Psoas muscle (tissue), 8 donors: ENCODE results near the gene RAB31. TPM values are rescaled to one million over a fixed set of nuclear protein-coding genes. Genes with fewer than 3 reads are reported as not detected.

Experiments used
- ATAC-seq, 4 donors: fragments of 200-7000 bp; cut with Tn5 transposase; one replicate each; pipeline ENCODE4 v1.9.1; 2020; ENCODE audit warnings: moderate library complexity in 3 of 4, mild to moderate bottlenecking in 2 of 4
- DNase-seq, 2 donors: peaks; one replicate each; pipeline ENCODE4 v3.0.0-alpha.2; 2020
- H3K27ac ChIP-seq: fragments of 200-600 bp; one replicate; pipeline ENCODE4 v1.8.0; 2022
- H3K27me3 ChIP-seq, 3 donors: fragments of 200-600 bp in 1 of 3; one replicate each; pipeline versions ENCODE4 v1.6.1 to v1.8.0; 2013 to 2022; ENCODE audit warnings: low read length in 2 of 3, mild to moderate bottlenecking in 2 of 3, moderate library complexity in 1 of 3; ENCODE audit not compliant: insufficient read depth in 3 of 3
- H3K36me3 ChIP-seq, 2 donors: fragments of 200-600 bp in 1 of 2; one replicate each; pipeline versions ENCODE4 v1.6.1 to v1.8.0; 2013 to 2022; ENCODE audit warnings: low read depth in 1 of 2, mild to moderate bottlenecking in 1 of 2, moderate library complexity in 1 of 2; ENCODE audit not compliant: insufficient read depth in 1 of 2
- H3K4me1 ChIP-seq: fragments of 200-600 bp; one replicate; pipeline ENCODE4 v1.8.0; 2022
- H3K4me3 ChIP-seq: fragments of 200-600 bp; one replicate; pipeline ENCODE4 v1.8.0; 2022; ENCODE audit warnings: mild to moderate bottlenecking
- H3K9me3 ChIP-seq: fragments of 200-600 bp; one replicate; pipeline ENCODE4 v1.8.0; 2022
- WGBS, 3 donors: extraction: QIAGEN DNeasy Blood & Tissue Kit; methylation state at CpG; one replicate each; pipeline versions ENCODE4 v1.1.6 to v1.1.7; 2013; 5-methylcytosine and 5-hydroxymethylcytosine counted together
- intact Hi-C, 2 donors: fragments of 100-400 bp; cut with DNase I; formaldehyde crosslinking; loops; one replicate each; pipeline versions ENCODE4 v1.11.0 to v1.14.2; 2022
- polyA plus RNA-seq, 3 donors: library from polyadenylated mRNA; stranded (reverse); fragments of 200-250 nt; gene quantifications; one replicate each; pipeline ENCODE4 v1.2.3, GENCODE V29; 2013
- total RNA-seq, 4 donors: library from RNA; stranded (reverse); fragmentation: NEBNext Ultra II Directional in 2 of 4; extraction: Animal tissue kit (Norgen Biotek cat#: 25700) in 2 of 4; gene quantifications; one replicate each; pipeline versions ENCODE4 v1.2.1 to v1.2.4, GENCODE V29; 2021 to 2023
- TF ChIP-seq, protein P1 (sequence below): fragments of 200-600 bp; IDR thresholded peaks from one replicate; pipeline ENCODE4 v1.8.0; 2022; ENCODE audit warnings: antibody characterized with exemption
- donor health status: healthy with polysubstance abuse.
- donor health status: DM: no; HTN: no; CAD: no; lungs with moderate emphysema.
- donor health status: Bipolar disorder and iron deficiency.
- donor health status: healthy.
- donor health status: DM: yes; HTN: yes; CAD: no.
- donor health status: DM: no; HTN: no; CAD: no.
- donor health status: DM: no; HTN: no; CAD: no.
- donor health status: DM: yes; HTN: yes; CAD: no.

Gene RAB31
- total and polyA plus RNA-seq, 7 donors, result 2.2 to 8.9 (median 5.3) TPM

- Histone ChIP-seq H3K36me3 (no peaks in the 10 kb centered on the region), H3K4me1 (peaks cover 12% of the 10 kb centered on the region), H3K9me3 (no peaks in the 10 kb centered on the region), H3K27ac (no peak overlapping the region), H3K27me3 (no peaks in the 10 kb centered on the region), H3K4me3 (no peak overlapping the region)
- intact Hi-C loops, result loop anchor here in 1 of 2 donors (5.0 kb wide), 2 partner anchors 66 to 89 kb away; no protein-coding TSS in a partner anchor
- 39 to 48% (median 41%) methylated on average over 9 of the region's 9 CpGs for WGBS, 3 donors
- ATAC-seq (peak; percentile 39 to 65 (median 64)), DNase-seq (no peak)
- TF ChIP-seq, protein P1, sequence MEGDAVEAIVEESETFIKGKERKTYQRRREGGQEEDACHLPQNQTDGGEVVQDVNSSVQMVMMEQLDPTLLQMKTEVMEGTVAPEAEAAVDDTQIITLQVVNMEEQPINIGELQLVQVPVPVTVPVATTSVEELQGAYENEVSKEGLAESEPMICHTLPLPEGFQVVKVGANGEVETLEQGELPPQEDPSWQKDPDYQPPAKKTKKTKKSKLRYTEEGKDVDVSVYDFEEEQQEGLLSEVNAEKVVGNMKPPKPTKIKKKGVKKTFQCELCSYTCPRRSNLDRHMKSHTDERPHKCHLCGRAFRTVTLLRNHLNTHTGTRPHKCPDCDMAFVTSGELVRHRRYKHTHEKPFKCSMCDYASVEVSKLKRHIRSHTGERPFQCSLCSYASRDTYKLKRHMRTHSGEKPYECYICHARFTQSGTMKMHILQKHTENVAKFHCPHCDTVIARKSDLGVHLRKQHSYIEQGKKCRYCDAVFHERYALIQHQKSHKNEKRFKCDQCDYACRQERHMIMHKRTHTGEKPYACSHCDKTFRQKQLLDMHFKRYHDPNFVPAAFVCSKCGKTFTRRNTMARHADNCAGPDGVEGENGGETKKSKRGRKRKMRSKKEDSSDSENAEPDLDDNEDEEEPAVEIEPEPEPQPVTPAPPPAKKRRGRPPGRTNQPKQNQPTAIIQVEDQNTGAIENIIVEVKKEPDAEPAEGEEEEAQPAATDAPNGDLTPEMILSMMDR, result peak; percentile 34
Observed at GRCh38 chr18:9683418-9684396, 24.4 kb upstream of the RAB31 start.

GRCh38 chr18:9684881-9685614 lies 23.1 kb upstream of the RAB31 start:
- 30 to 37% (median 30%) methylated on average over 9 of the region's 9 CpGs for WGBS, 3 donors
- no peak overlapping the region for H3K4me3 ChIP-seq

GRCh38 chr18:9685615-9685890 lies 22.5 kb upstream of the RAB31 start:
- Histone ChIP-seq H3K4me1 (peaks cover 12% of the 10 kb centered on the region), H3K27ac (peak overlapping the region; percentile 30), H3K9me3 (no peaks in the 10 kb centered on the region), H3K4me3 (no peak overlapping the region), H3K27me3 (no peaks in the 10 kb centered on the region), H3K36me3 (no peaks in the 10 kb centered on the region)
- ATAC-seq, result no peak
- DNase-seq, result no peak
- intact Hi-C loops, result no loop called here
- TF ChIP-seq, protein P1, result no peak
- WGBS, 3 donors, result 81 to 94% (median 83%) methylated on average over 4 of the region's 4 CpGs

More at GRCh38 chr18:9684881-9685614, 23.1 kb upstream of the RAB31 start:
- H3K9me3 ChIP-seq, result no peaks in the 10 kb centered on the region
- H3K4me1 ChIP-seq, result peaks cover 12% of the 10 kb centered on the region
- no peaks in the 10 kb centered on the region for H3K27me3 ChIP-seq
- DNase-seq (peak in 1 of 2 donors; percentile 51), ATAC-seq (peak in 3 of 4 donors; percentile 35 to 75 (median 74))
- TF ChIP-seq, protein P1, result no peak
- H3K27ac ChIP-seq, result peak overlapping the region; percentile 30
- no peaks in the 10 kb centered on the region for H3K36me3 ChIP-seq
- intact Hi-C loops, result loop anchor here in 1 of 2 donors (5.0 kb wide), 2 partner anchors 68 to 87 kb away; no protein-coding TSS in a partner anchor

GRCh38 chr18:9688036-9688741 lies 19.9 kb upstream of the RAB31 start:
- H3K9me3 ChIP-seq, result no peaks in the 10 kb centered on the region
- 71 to 80% (median 79%) methylated on average over 19 of the region's 19 CpGs for WGBS, 3 donors
- peaks cover 12% of the 10 kb centered on the region for H3K4me1 ChIP-seq
- no peak overlapping the region for H3K4me3 ChIP-seq
- H3K27me3 ChIP-seq, result no peaks in the 10 kb centered on the region
- no peaks in the 10 kb centered on the region for H3K36me3 ChIP-seq
- DNase-seq, result no peak
- H3K27ac ChIP-seq, result no peak overlapping the region
- intact Hi-C loops, result no loop called here
- TF ChIP-seq, protein P1, result no peak
- no peak for ATAC-seq
